HG03196 (cell line): ENCODE data around the gene MUC3A.
A peak's percentile ranks its signal among the peaks of the same experiment; 100 is the strongest.

Source experiments
- ATAC-seq: cut with Tn5 transposase; IDR thresholded peaks from one replicate; pipeline ENCODE4 v1.9.1; 2021; ENCODE audit not compliant: unreplicated experiment

MUC3A gene

GRCh38 chr7:101015626-101016025 is 66.3 kb downstream of the MUC3A start:
- no peak for ATAC-seq

GRCh38 chr7:101017064-101017777 is 67.9 kb downstream of the MUC3A start:
- ATAC-seq: peak; percentile 73
